ENCODE results near the gene PLOD3. TPM values are rescaled to one million over a fixed set of nuclear protein-coding genes. Genes with fewer than 3 reads are reported as not detected.
"Not testable (repeated sequence)": the region's sequence is repeated elsewhere in the genome, so short reads cannot be mapped to it uniquely, and the experiment has no call there.

Gene PLOD3
- total and polyA plus RNA-seq, 10 donors, result 20.4 to 72.5 (median 50.3) TPM

DNA sequence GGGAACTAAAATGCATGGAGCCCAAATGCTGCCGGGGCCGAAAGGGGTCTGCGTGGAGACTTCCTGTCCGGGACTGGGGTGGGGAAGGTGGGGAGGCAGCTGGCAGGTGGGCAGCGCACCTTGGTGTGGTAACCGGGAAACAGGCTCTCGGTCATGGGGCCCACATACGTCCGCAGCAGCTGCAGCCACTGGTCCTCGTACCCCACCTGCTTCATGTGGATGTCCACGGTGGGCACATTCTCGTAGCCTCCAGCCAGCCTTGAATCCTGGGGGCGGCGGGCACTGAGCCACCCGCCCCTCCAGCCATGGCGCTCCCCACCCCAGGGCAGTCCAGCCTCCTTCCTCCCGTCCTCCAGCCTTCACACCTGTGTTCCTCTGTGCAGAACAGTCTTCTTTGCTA, 9.9 kb downstream of the PLOD3 start:
- H3K27ac ChIP-seq, result no peak overlapping the region
- H3K4me1 ChIP-seq, result peaks cover 0 to 25% (median 13%) of the 10 kb centered on the region in 6 donors
- H3K9me3 ChIP-seq, result no peaks in the 10 kb centered on the region
- H3K27me3 ChIP-seq (replicated peaks in 1 of 7), result peaks cover 0 to 12% (median 4%) of the 10 kb centered on the region in 7 donors
- no peak overlapping the region for H3K4me3 ChIP-seq
- TF ChIP-seq POLR2A (IDR thresholded peaks at IDR 0.05), result no peak
- TF ChIP-seq POLR2AphosphoS5 (IDR thresholded peaks at IDR 0.05), result no peak
- TF ChIP-seq, protein P1, sequence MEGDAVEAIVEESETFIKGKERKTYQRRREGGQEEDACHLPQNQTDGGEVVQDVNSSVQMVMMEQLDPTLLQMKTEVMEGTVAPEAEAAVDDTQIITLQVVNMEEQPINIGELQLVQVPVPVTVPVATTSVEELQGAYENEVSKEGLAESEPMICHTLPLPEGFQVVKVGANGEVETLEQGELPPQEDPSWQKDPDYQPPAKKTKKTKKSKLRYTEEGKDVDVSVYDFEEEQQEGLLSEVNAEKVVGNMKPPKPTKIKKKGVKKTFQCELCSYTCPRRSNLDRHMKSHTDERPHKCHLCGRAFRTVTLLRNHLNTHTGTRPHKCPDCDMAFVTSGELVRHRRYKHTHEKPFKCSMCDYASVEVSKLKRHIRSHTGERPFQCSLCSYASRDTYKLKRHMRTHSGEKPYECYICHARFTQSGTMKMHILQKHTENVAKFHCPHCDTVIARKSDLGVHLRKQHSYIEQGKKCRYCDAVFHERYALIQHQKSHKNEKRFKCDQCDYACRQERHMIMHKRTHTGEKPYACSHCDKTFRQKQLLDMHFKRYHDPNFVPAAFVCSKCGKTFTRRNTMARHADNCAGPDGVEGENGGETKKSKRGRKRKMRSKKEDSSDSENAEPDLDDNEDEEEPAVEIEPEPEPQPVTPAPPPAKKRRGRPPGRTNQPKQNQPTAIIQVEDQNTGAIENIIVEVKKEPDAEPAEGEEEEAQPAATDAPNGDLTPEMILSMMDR (IDR thresholded peaks at IDR 0.05 in 8 of 11, conservative IDR thresholded peaks at IDR 0.05 in 3 of 11), result no peak
- intact Hi-C loops (cut with DNase I; ENCODE audit: low total_unique reads), result no loop called here
- WGBS, 5 donors, result 86 to 93% (median 92%) methylated on average over 11 to 17 of the region's 17 CpGs
- DNase-seq, result no peak
- H3K36me3 ChIP-seq, result peaks cover 0 to 69% (median 56%) of the 10 kb centered on the region in 6 donors

DNA sequence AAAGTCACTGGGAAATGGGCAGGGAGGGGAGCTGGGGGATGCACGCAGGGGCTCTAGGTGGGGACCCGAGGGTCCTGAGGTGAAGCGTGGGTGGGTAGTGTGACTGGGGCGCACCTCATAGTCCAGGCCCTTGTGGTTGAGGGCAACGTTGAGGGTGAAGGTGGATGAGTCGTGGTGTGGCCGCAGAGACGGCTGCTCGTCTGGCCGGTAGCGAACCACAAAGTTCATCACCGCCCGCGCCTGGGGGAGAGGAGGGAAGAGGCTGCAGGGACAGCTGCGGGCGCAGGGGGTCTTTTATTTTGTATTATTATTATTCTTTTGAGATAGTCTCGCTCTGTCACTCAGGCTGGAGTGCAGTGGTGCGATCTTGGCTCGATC, 10.7 kb downstream of the PLOD3 start:
- Histone ChIP-seq H3K36me3 (peaks cover 0 to 61% (median 49%) of the 10 kb centered on the region in 6 donors), H3K4me3 (no peak overlapping the region), H3K9me3 (no peaks in the 10 kb centered on the region), H3K4me1 (peaks cover 0 to 33% (median 21%) of the 10 kb centered on the region in 6 donors), H3K27me3 (replicated peaks in 1 of 7) (peaks cover 4 to 20% (median 10%) of the 10 kb centered on the region in 7 donors), H3K27ac (no peak overlapping the region)
- 83 to 91% (median 88%) methylated on average over 16 to 19 of the region's 19 CpGs for WGBS, 5 donors
- TF ChIP-seq, protein P1 (IDR thresholded peaks at IDR 0.05 in 8 of 11, conservative IDR thresholded peaks at IDR 0.05 in 3 of 11), result no peak
- TF ChIP-seq POLR2A (IDR thresholded peaks at IDR 0.05) (no peak), POLR2AphosphoS5 (IDR thresholded peaks at IDR 0.05) (no peak)
- intact Hi-C loops (cut with DNase I; ENCODE audit: low total_unique reads), result no loop called here
- no peak for DNase-seq

DNA sequence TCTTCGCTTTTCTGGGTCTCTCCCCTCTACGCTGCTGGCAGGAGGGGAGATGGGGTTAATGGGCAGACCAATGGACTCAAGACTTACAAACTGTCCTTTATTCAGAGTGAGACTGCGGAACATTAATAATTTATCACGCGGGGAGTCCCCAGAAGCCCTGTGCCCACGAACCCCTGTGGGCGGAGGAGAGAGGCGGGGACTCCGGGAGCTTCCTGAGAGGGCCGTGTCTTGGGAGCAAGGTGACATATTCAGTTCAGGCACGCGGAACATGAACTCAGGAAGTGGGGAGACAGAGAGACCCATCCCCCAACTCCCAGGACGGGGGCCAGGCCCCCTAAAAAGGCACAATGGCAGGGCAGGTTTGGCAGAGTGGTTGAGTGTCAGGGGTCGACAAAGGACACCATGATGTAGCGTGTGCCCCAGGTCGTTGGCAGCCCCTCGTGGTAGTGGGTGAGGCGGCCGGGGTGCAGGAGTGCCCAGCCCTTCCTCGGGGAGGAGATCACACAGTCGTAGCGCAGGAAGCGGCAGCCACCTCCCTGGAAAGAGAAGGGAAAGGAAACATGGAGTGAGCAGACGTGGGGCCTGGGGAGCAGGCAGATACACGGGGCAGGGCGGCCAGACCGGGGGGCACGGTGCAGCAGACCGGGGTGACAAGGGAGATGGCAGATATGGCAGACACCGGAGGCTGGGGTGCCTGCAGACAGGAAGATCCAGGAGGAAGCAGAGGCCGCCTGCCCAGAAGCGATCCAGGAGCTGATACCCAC, 11.3 kb downstream of the PLOD3 start:
- peaks cover 0 to 38% (median 24%) of the 10 kb centered on the region in 6 donors for H3K4me1 ChIP-seq
- peaks cover 0 to 55% (median 43%) of the 10 kb centered on the region in 6 donors for H3K36me3 ChIP-seq
- TF ChIP-seq POLR2AphosphoS5 (IDR thresholded peaks at IDR 0.05), result peak in 1 of 3 donors; percentile 38
- no peak for TF ChIP-seq POLR2A (IDR thresholded peaks at IDR 0.05)
- no peak overlapping the region for H3K27ac ChIP-seq
- 84 to 91% (median 85%) methylated on average over 30 to 32 of the region's 32 CpGs for WGBS, 5 donors
- no peak for DNase-seq
- intact Hi-C loops (cut with DNase I; ENCODE audit: low total_unique reads), result no loop called here
- no peaks in the 10 kb centered on the region for H3K9me3 ChIP-seq
- H3K4me3 ChIP-seq, result no peak overlapping the region
- peaks cover 4 to 25% (median 16%) of the 10 kb centered on the region in 7 donors for H3K27me3 ChIP-seq (replicated peaks in 1 of 7)

DNA sequence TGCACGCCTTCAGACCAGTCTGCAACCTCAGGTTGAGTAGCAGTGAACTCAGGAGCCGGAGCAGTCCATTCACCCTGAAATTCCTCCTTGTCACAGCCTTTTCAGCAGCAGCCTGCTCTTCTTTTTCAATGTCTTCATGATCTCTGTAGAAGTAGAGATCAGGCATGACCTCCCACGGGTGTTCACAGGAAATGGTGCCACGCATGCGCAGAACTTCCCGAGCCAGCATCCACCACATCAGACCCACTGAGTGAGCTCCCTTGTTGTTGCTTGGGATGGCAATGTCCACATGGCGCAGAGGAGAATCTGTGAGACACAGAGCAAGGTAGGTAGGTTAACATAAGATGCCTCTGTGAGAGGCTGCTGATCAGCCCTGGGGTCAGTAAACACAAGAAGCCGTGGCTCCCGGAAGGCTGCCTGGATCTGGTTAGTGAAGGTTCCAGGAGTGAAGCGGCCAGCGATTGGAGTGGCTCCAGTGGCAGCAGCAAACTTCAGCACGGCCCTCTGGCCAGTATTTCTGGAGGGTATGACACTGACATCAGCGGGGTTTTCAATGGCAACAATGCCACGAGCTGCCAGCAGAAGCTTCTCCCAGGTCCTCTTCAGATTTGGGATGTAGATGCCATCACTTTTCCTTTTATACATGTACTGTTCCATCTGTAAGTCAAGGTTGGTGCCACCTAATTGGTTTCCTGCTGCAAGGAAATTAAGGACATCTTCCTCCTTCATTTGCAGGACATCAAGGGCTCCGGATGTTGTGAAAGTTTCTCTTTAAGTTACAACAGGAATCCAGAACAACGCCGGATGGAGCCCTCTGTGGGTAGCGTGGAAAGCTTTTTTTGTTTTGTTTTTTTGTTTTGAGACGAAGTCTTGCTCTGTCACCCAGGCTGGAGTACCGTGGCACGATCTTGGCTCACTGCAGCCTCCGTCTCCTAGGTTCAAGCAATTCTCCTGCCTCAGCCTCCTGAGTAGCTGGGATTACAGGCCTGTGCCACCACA, 13.3 kb downstream of the PLOD3 start:
- H3K27ac ChIP-seq, result peak overlapping the region in 6 of 8 donors; percentile 40 to 73 (median 64)
- TF ChIP-seq, protein P1 (IDR thresholded peaks at IDR 0.05 in 8 of 11, conservative IDR thresholded peaks at IDR 0.05 in 3 of 11), result peak in 1 of 11 experiments; percentile 11
- 52 to 61% (median 57%) methylated on average over 20 to 22 of the region's 22 CpGs for WGBS, 5 donors
- H3K9me3 ChIP-seq; intact Hi-C loops (cut with DNase I; ENCODE audit: low total_unique reads); DNase-seq: not testable (repeated sequence)
- H3K4me1 ChIP-seq, result peaks cover 0 to 41% (median 26%) of the 10 kb centered on the region in 6 donors
- H3K4me3 ChIP-seq, result peak overlapping the region in 1 of 8 donors; percentile 12
- H3K36me3 ChIP-seq, result peaks cover 0 to 35% (median 26%) of the 10 kb centered on the region in 6 donors
- H3K27me3 ChIP-seq (replicated peaks in 1 of 7), result peaks cover 4 to 46% (median 25%) of the 10 kb centered on the region in 7 donors
